HG03378 (cell line): ENCODE data around the gene HOXA10.

Source experiments
- ATAC-seq: cut with Tn5 transposase; IDR thresholded peaks from one replicate; pipeline ENCODE4 v1.9.1; 2021; ENCODE audit warnings: mild to moderate bottlenecking, moderate library complexity; ENCODE audit not compliant: unreplicated experiment

Gene HOXA10

GRCh38 chr7:27168265-27168947 lies 5.7 kb downstream of the HOXA10 start:
- no peak for ATAC-seq

- no peak for ATAC-seq
Observed at GRCh38 chr7:27167916-27168264, 6.2 kb downstream of the HOXA10 start.

DNA sequence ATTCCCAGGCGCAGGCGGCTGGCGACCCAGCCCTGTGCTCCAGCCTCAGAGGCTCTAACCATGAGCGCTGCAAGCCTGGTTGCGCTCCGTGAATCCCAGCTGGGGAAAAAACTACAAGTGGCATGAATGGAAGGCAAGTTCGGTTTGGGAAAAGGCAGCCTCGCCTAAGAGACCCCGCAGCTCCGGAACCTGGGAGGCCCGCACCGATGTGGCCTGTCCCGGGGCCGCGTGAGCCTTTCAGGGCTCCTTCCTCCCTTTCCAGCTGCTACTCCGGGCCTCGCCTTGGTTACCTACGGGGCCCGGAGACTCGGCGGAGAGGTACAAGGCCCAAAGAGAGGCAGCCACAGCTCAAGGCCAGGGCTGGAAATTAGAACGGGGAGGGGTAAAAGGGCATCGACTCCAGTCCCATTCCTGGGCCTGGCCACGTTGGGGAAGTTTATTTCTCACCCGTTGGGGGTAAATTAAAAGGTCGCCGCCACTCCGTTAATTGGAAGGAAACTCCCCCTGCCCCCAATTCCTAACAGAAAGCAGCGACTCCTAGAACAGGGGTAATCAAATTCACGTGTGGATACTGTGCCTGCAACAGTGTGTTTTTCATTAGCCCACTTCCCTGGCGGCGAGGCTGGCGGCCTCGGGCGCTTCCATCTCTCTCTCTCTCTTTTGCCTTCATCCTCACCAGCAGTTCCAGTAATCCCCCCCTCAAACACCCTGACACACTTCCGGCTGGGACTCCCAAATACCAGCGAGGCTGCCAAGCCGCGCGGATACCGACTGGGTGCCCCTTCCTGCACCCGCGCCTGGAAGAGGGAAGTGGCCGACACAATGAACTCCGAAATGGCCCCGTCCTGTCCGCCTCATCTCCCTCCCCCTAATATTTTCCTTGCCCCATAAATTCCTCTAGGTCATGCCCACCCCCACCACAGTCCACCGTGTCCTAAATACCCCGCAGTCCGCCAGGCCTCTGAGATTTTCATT lies 7.3 kb downstream of the HOXA10 start:
- no peak for ATAC-seq

- ATAC-seq, result no peak
Observed at GRCh38 chr7:27165996-27166530, 8.1 kb downstream of the HOXA10 start.

DNA sequence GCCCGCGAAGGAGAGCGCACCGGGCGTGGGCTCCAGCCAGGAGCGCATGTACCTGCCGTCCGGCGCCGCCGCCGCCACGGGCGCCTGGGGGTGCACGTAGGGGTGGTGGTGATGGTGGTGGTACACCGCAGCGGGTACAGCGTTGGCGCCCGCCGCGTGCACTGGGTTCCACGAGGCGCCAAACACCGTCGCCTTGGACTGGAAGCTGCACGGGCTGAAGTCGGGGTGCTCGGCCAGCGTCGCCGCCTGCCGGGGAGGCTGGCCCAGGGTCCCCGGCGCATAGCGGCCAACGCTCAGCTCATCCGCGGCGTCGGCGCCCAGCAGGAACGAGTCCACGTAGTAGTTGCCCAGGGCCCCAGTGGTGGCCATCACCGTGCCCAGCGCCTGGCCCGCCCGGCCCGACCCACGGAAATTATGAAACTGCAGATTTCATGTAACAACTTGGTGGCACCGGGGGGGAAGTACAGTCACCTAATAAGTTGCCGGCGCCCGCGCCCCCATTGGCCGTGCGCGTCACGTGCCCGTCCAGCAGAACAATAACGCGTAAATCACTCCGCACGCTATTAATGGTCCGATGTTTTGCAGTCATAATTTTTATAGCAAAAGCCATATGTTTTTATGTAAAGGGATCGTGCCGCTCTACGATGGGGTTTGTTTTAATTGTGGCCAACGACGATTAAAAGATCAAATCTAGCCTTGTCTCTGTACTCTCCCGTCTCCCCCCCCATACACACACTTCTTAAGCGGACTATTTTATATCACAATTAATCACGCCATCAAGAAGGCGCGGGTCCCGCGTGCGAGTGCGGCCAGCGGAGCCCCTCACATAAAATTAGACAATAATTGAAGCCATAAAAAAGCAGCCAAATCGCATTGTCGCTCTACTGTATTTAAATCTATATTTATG lies 8.8 kb downstream of the HOXA10 start, which contains the start of gene HOXA9:
HOXA9 (minus strand) TSS at position 449 of the 907 bp plus-strand sequence; CDS start at position 369, 80 bp downstream.
- ATAC-seq, result no peak

GRCh38 chr7:27164367-27165088 lies 9.6 kb downstream of the HOXA10 start:
- no peak for ATAC-seq

DNA sequence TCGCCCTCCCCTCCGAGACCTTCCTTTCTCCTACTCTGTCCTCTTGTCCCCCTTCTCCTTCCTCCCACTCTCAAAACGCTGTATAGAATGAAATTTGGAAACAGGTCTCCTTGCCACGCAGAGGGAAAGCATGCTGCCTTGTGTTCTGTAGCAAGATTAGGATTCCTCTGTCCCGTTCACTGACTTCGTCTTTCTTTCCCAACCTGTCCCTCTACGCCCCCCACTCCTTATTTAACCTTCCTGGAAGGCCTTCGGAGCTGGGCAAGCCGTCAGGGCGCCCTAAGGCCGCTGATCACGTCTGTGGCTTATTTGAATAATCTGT lies 10.1 kb downstream of the HOXA10 start:
- no peak for ATAC-seq

DNA sequence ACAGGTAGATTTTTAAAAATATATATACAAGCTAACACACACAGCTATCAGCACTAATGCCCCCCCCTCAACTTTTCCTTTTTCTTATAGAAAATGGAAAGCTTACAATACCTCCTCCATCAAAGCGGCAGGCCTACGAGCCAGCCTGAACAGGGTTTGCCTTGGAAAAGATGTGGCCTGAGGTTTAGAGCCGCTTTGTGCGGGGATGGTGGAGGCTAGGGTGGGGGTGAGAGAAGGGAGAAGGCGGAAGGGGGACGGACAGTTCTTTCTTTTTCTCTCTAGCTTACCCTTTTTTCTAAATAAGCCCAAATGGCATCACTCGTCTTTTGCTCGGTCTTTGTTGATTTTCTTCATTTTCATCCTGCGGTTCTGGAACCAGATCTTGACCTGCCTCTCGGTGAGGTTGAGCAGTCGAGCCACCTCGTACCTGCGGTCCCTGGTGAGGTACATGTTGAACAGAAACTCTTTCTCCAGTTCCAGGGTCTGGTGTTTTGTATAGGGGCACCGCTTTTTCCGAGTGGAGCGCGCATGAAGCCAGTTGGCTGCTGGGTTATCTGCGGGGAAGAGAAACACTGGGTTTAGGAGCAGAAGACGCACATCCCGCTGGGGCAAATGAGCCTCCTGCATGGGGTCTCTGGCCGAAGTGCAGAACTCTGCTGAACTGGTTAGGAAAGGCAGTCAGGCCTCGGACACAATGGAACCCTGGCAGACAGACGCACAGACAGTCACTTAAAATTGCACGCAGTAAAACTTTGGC lies 10.7 kb downstream of the HOXA10 start:
- ATAC-seq, result no peak

DNA sequence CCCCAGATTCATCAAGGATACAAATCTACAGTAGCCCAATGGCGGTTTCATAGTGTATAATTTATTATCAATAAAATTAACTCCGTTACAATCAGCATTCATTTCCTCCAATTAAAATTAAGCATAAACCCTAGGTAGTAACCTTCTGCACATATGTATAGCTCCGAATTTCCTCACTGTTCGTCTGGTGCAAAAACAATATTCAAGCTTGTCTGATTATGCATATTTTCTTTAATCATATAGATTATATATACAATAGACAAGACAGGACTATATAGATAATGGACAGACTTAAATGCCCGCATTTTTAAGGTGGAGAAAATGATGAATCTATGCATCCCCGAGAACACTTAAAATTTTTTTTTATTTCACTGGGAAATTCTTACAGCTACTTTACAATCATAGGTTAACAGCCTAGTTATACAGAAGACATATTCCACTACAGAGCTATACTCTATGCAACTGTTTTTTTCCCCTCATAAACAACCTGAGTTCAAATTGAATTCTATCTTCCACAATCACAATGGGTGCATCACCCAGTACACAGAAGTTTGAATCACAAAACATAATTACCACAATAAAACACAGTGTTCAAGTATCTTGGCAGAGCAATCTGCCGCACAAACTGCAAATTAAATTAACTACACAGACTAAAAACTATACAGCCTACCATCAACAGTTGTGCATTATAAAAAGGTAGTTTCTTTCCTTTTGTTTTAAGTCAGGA lies 11.4 kb downstream of the HOXA10 start:
- no peak for ATAC-seq

GRCh38 chr7:27161721-27162560 lies 12.2 kb downstream of the HOXA10 start:
- no peak for ATAC-seq

- no peak for ATAC-seq
Observed at GRCh38 chr7:27161214-27161720, 12.9 kb downstream of the HOXA10 start.

- ATAC-seq, result no peak
Observed at GRCh38 chr7:27160546-27161213, 13.4 kb downstream of the HOXA10 start.

GRCh38 chr7:27160145-27160545 lies 14.0 kb downstream of the HOXA10 start:
- no peak for ATAC-seq

GRCh38 chr7:27159266-27160144 lies 14.6 kb downstream of the HOXA10 start:
- ATAC-seq, result no peak

GRCh38 chr7:27158436-27159265 lies 15.5 kb downstream of the HOXA10 start:
- ATAC-seq, result no peak
